HG02759 (cell line): ENCODE data around the gene MROH8.
"Not testable (repeated sequence)": the region's sequence is repeated elsewhere in the genome, so short reads cannot be mapped to it uniquely, and the experiment has no call there.

Experiments
- ATAC-seq: cut with Tn5 transposase; IDR thresholded peaks from one replicate; pipeline ENCODE4 v1.9.1; 2021; ENCODE audit warnings: mild to moderate bottlenecking, moderate library complexity; ENCODE audit not compliant: unreplicated experiment

The MROH8 gene

GRCh38 chr20:37095599-37096414 is 83.5 kb downstream of the MROH8 start, which contains the start of gene RBL1:
TSS of gene RBL1 (minus strand) at chr20:37095997. CDS start at chr20:37095928, 69 bp downstream.
- ATAC-seq: peak; percentile 81

GRCh38 chr20:37095108-37095598 is 84.2 kb downstream of the MROH8 start:
- peak; percentile 22 for ATAC-seq

- ATAC-seq: no peak
Observed at GRCh38 chr20:37090407-37090806, 88.9 kb downstream of the MROH8 start.

- no peak for ATAC-seq
Observed at GRCh38 chr20:37081717-37082289, 97.5 kb downstream of the MROH8 start.

DNA sequence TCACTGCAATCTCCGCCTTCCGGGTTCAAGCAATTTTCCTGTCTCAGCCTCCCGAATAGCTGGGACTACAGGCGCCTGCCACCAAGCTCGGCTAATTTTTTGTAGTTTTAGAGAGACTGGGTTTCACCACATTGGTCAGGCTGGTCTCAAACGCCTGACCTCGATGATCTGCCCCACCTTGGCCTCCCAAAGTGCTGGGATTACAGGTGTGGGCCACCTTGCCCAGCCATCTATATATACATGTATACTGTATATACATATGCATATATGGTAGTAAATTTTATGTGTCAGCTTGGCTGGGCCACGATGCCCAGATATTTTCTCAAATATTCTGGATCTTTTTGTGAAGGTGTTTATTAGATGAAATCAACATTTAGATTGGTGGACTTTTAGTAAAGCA is 102.3 kb downstream of the MROH8 start:
- no peak for ATAC-seq

- ATAC-seq: no peak
Observed at GRCh38 chr20:37075932-37076685, 103.2 kb downstream of the MROH8 start.

GRCh38 chr20:37072293-37073196 is 106.8 kb downstream of the MROH8 start:
- ATAC-seq: no peak

GRCh38 chr20:37071481-37071911 is 107.9 kb downstream of the MROH8 start:
- ATAC-seq: peak; percentile 47

- not testable (repeated sequence) for ATAC-seq
Observed at GRCh38 chr20:37069563-37069962, 109.8 kb downstream of the MROH8 start.

DNA sequence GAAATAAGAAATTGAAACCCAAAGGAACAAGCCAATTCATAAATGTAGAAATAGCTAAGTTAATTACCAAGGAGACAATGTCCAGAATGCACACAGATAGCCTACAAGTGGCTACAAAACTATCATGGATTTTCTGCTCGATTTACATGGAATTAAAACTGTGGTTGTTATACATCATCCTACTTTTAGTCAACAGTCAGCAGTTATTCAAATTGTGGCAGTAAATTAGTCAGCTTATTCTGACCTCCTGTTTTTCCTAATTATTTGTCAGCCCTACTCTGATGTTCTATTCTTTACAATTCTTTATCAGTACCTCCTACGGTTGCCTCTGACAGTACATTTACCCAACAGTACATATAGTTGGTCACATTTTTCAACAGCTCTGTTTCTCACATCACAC is 113.2 kb downstream of the MROH8 start:
- ATAC-seq: no peak

GRCh38 chr20:37055276-37055675 is 124.1 kb downstream of the MROH8 start:
- ATAC-seq: no peak

DNA sequence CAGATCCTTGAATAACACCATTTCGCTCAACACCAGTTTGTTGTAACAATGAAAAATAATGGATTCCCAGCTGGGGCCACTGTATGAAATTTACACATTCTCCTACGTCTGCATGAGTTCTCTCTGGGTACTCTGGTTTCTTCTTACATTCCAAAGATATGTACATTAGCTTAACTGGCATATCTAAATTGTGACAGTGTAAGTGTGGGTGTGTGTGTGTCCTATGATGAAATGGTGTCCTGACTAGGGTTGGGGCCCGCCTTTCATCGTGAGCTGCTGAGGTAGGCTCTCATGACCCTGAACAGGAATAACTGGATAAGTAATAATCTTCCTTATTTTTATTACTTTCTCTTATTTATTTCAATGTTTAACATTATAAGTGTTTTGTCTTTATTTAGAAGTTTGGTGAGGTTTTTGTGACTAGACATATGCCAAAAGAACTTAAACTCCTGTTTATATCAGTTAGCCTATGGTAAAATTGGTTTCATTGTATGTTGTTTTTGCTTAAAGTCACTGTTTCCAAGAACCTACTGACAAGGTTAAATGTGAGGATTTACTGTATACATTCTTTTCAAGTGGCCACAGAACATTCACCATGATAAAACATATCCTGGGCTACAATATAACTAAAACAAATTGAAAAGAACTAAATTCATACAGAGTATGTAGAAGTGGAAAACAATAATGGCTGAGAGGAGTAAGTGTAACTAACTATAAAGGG is 126.0 kb downstream of the MROH8 start:
- no peak for ATAC-seq
